Measurements from ENCODE around the gene EVC.

Gene EVC
- 3.2 to 7.3 (median 4.4) reads per million in 3 experiments for total RNA-seq

- no peak for DNase-seq
Measured at GRCh38 chr4:5710961-5711478, at the start of gene EVC. EVC (plus strand) TSS chr4:5711201; CDS start chr4:5711381, 180 bp downstream.

GRCh38 chr4:5661237-5661636 lies 49.8 kb upstream of the EVC start:
- no peak for DNase-seq

GRCh38 chr4:5662555-5662954 lies 48.4 kb upstream of the EVC start:
- no peak for DNase-seq

GRCh38 chr4:5664778-5665177 lies 46.2 kb upstream of the EVC start:
- DNase-seq: no peak

- DNase-seq: no peak
Measured at GRCh38 chr4:5666741-5667140, 44.3 kb upstream of the EVC start.

DNA sequence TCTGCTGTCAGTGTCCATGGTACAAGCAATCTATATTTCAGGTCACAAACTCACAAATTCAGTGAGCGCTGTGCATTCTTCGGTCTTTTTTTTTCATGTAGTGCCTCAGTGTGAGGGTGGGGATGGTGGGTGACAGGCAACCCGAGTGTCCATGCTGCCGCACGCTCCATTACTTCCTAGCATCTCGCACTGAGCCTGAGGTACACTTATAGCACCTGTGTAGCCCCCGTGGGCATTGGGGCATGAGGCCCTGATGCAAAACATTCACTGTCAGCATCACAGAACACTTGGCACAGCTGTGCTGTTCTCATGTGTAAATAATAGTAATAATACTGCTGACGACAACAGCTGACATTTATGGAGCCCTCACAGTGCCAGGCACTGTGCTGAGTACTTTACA lies 34.2 kb upstream of the EVC start:
- DNase-seq: no peak

DNA sequence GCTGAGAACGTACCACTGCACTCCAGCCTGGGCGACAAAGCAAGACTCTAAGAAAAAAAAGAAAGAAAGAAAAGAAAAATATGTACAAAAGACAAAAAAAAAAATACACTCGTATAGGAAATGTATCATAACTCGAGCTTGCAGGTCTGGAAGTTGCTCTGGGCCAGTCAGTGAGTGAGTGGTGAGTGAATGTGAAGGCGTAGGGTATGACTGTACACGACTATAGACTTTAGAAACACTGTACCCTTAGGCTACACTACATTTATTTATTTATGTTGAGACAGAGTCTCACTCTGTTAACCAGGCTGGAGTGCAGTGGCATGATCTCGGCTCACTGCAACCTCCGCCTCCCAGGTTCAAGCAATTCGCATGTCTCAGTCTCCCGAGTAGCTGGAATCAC lies 32.0 kb upstream of the EVC start:
- DNase-seq: no peak

GRCh38 chr4:5683566-5683965 lies 27.4 kb upstream of the EVC start:
- no peak for DNase-seq

DNA sequence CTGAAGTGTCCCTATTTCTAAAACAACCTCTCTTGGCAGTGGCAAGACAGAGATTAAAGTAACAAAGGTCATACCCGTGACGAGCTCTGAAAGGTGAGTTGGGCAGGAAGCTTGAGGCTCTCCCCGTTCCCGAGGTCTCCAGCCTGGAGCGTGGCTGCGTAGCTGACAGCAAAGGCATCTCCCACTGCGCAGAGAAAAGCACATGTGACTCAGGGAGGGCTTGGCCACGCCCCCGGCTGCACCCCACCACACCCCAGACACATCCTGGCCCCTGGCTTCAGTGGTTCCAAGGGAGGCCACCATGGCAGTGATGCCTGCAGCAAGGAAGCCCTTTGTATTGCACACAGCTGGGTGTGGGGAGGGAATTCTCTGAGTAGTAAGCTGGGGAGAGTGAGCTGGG lies 25.7 kb upstream of the EVC start:
- DNase-seq: no peak

- DNase-seq: no peak
Measured at GRCh38 chr4:5686338-5686737, 24.7 kb upstream of the EVC start.

- DNase-seq: no peak
Measured at GRCh38 chr4:5689065-5689464, 21.9 kb upstream of the EVC start.

DNA sequence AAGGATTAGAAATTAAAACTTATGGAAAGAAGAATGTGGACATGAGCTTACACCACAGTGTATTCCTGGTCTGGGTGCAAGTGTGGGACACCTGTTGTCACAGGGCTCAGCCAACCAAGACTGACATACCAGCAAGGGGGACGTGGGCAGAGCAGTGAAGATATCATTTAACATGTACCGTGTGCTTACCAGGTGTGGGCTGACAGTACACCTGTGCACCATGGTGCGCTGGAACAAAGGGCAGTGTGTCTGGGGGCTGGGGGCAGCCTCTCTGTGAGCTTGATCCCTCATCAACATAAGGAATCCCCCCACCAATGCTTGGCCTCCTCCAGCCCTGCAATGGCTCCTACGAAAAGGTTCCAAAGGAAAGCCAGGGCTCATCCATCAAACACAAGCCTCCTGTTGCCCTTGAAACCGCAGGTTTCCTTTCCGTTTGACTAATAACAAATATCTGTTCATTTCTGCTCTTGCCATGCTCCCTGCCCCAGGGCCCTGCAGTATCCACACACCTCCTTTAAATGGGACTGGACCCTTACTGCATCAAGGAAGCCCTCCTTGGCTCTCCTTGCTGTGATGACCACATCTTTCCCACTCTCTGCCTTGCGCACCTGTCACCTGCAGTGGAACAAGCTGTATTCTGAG lies 19.4 kb upstream of the EVC start:
- DNase-seq: no peak

GRCh38 chr4:5693871-5694270 lies 17.1 kb upstream of the EVC start:
- DNase-seq: no peak

GRCh38 chr4:5696341-5696740 lies 14.7 kb upstream of the EVC start:
- DNase-seq: no peak

GRCh38 chr4:5700459-5700858 lies 10.5 kb upstream of the EVC start:
- DNase-seq: no peak

DNA sequence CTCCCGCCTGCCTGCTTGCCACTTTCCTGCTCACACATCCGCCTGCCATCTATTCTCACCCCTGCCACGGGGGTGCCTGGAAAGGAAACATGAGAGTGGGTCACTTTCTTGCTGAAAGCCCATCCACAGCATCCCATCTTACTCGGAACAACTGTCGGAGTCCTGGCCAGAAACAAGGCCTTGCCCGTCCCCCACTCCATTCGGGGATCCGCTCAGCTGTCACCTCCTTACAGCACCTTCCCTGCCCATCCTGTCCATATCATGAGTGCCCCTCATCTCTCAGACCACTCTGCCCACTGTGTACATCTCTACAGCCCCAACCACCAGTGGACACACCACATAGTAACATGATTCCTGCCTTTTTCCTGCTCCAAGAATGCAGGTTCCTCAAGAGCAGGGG lies 9.0 kb upstream of the EVC start:
- DNase-seq: no peak

GRCh38 chr4:5703831-5704230 lies 7.2 kb upstream of the EVC start:
- DNase-seq: no peak

DNA sequence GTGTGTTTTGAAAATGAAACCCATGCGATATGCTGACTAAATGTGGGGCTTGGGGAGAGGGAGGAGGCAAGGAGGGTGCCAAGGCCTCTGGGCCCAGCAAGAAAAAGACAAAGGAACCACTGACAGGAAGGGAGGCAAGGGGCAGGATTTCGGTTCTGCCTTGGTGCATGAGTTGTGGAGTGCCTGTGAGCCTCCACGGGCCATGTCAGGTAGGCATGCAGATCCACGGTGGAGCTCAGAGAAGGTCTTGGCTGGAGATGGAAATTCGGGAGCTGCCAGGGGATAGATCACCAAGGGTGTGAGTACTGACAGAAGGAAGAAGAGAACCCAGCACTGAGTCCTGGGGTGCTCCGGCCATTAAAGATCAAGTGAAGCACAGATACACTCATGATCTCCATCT lies 6.7 kb upstream of the EVC start:
- no peak for DNase-seq

- DNase-seq: no peak
Measured at GRCh38 chr4:5705647-5706320, 5.2 kb upstream of the EVC start.

- no peak for DNase-seq
Measured at GRCh38 chr4:5706486-5707290, 4.3 kb upstream of the EVC start.

- no peak for DNase-seq
Measured at GRCh38 chr4:5707366-5707765, 3.6 kb upstream of the EVC start.

- DNase-seq: no peak
Measured at GRCh38 chr4:5707778-5708448, 3.1 kb upstream of the EVC start.

Measured in central memory CD4-positive, alpha-beta T cell (primary cell).